Heart left ventricle (tissue), 16 donors: ENCODE measurements around the gene PCSK1. TPM values are rescaled to one million over a fixed set of nuclear protein-coding genes. Genes with fewer than 3 reads are reported as not detected.
A peak's percentile ranks its signal among the peaks of the same experiment; 100 is the strongest.

Source experiments
- ATAC-seq, 4 donors: fragments of 200-7000 bp; cut with Tn5 transposase; one replicate each; pipeline ENCODE4 v1.9.1; 2020 to 2022; ENCODE audit warnings: moderate library complexity in 4 of 4, mild to moderate bottlenecking in 3 of 4, moderate number of reproducible peaks in 1 of 4
- DNase-seq, 5 donors: peaks; one replicate each; pipeline ENCODE4 v3.0.0-alpha.2; 2020
- H3K27ac ChIP-seq, 12 donors: fragments of 200-600 bp; sonication (generic) in 4 of 12; one replicate each; pipeline versions ENCODE4 v1.5.0 to v1.8.0; 2016 to 2022; ENCODE audit warnings: mild to moderate bottlenecking in 2 of 12
- H3K27me3 ChIP-seq, 9 donors: fragments of 200-600 bp; sonication (generic) in 2 of 9; one replicate each; pipeline versions ENCODE4 v1.5.1 to v1.8.0; 2016 to 2022; ENCODE audit warnings: mild to moderate bottlenecking in 3 of 9
- H3K36me3 ChIP-seq, 9 donors: fragments of 200-600 bp; sonication (generic) in 2 of 9; one replicate each; pipeline versions ENCODE4 v1.5.0 to v1.8.0; 2018 to 2022; ENCODE audit warnings: mild to moderate bottlenecking in 2 of 9
- H3K4me1 ChIP-seq, 12 donors: fragments of 200-600 bp; sonication (generic) in 4 of 12; one replicate each; pipeline versions ENCODE4 v1.5.0 to v1.8.0; 2016 to 2022; ENCODE audit warnings: mild to moderate bottlenecking in 3 of 12
- H3K4me3 ChIP-seq, 12 donors: fragments of 200-600 bp; sonication (generic) in 4 of 12; one replicate each; pipeline versions ENCODE4 v1.5.0 to v1.8.0; 2017 to 2022; ENCODE audit warnings: mild to moderate bottlenecking in 9 of 12, moderate library complexity in 4 of 12
- H3K9me3 ChIP-seq, 12 donors: fragments of 200-600 bp; sonication (generic) in 4 of 12; one replicate each; pipeline versions ENCODE4 v1.5.0 to v1.8.0; 2016 to 2022; ENCODE audit warnings: mild to moderate bottlenecking in 1 of 12
- POLR2A ChIP-seq, 2 donors: fragments of 450-650 bp; IDR thresholded peaks; one replicate each; pipeline ENCODE4 v1.6.1; 2017; ENCODE audit warnings: antibody characterized with exemption in 2 of 2, mild to moderate bottlenecking in 2 of 2, moderate library complexity in 2 of 2
- WGBS, 4 donors: extraction: QIAGEN DNeasy Blood & Tissue Kit in 2 of 4; methylation state at CpG; one replicate each; pipeline versions ENCODE4 v1.1.5 to v1.1.7; 2013 to 2018; 5-methylcytosine and 5-hydroxymethylcytosine counted together
- intact Hi-C, 10 donors: fragments of 100-400 bp; cut with DNase I; formaldehyde crosslinking; loops; one replicate each; pipeline versions ENCODE4 v1.11.1 to v1.14.2; 2022
- polyA plus RNA-seq, 2 donors: library from polyadenylated mRNA; stranded (reverse); fragments of 200-250 nt; gene quantifications; one replicate each; pipeline ENCODE4 v1.2.3, GENCODE V29; 2013
- total RNA-seq, 9 donors: library from RNA; depleted of rRNA in 2 of 9; stranded (reverse); fragments of >200 nt in 2 of 9; fragmentation: NEBNext Ultra II Directional in 3 of 9; extraction: Animal tissue kit (Norgen Biotek cat#: 25700) in 3 of 9; gene quantifications; one replicate each; pipeline versions ENCODE4 v1.1.0 to v1.2.4, GENCODE V29; 2016 to 2023
- TF ChIP-seq, protein P1 (sequence below), 12 donors: fragments of 200-600 bp; sonication (generic) in 4 of 12; IDR thresholded peaks; one replicate each; pipeline versions ENCODE4 v1.5.0 to v1.8.0; 2018 to 2022; ENCODE audit warnings: antibody characterized with exemption in 12 of 12, mild to moderate bottlenecking in 5 of 12
- donor health status: ischemic (EF 13 %, LVEDD 7.1; RV severe dilation, severe dysfunction).
- donor health status: healthy with polysubstance abuse.
- donor health status: DM: no; HTN: yes; CAD: no.
- donor health status: DM: no; HTN: no; CAD: no.
- donor health status: ischemic (EF 25% LVEDD 6.9; RV normal size, moderate dysfunction).
- donor health status: ischemic (EF 25% LVEDD 5.7; RV mildly dilated, moderate dysfunction).
- donor health status: healthy.
- donor health status: DM: yes; HTN: yes; CAD: no.
- donor health status: ischemic (EF 35%, LVEDD 5.7; RV mildly dilated, moderate dysfunction).
- donor health status: nonischemic (EF 11% LVEDD 7.7; RV severe dilation, severe dysfunction).
- donor health status: DM: yes; HTN: yes; CAD: no.
- donor health status: PGD.
- donor health status: ischemic (EF 29% LVEDD 5.4; RV normal size, mild dysfunction).
- donor health status: nonischemic (EF 23%, LVEDD 6.1; RV moderate dilation, normal function).

PCSK1 gene
- total and polyA plus RNA-seq, 11 donors: 0.04 to 0.81 (median 0.40) TPM; not detected in 3

DNA sequence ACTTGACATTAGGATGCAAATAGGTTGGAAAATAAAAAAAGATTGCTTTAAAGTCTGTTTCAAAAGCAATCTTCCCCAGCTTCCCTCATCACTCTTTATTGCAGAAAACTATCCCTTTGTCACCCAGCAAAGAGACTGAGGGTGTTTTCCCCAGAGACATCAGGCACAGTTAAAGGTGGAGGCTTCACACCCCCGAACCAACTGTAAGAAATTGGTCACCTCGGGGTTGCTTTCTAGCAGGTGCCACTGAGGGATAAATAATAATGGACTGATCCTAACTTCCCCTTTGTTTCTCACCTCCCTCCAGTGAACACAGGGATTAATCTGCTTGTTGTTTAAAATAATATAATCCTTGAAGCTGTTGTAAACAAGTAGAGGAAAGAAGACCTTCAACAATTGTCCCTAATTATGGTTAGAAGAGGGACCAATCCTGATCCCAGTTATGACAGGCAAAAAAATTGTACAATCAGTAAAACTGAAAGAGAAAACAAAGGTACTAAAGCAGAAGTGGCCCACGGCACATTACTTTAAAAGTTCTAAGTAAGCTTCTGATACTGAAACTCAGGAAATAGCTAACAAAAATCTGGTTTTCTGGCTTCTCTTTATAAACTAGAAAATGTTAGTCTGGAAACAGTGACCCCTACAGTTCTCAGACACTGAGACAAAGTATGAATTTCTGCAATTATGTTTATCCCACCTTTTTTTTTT lies 6.6 kb upstream of the PCSK1 start:
- ATAC-seq: no peak
- no peaks in the 10 kb centered on the region for H3K9me3 ChIP-seq
- peaks cover 0 to 14% (median 0%) of the 10 kb centered on the region in 9 donors for H3K27me3 ChIP-seq
- DNase-seq: no peak
- peaks cover 0 to 2% (median 0%) of the 10 kb centered on the region in 12 donors for H3K4me1 ChIP-seq
- no peak overlapping the region for H3K27ac ChIP-seq
- no peaks in the 10 kb centered on the region for H3K36me3 ChIP-seq
- WGBS, 4 donors: 51 to 62% (median 59%) methylated on average over 3 of the region's 3 CpGs
- intact Hi-C loops: no loop called here
- TF ChIP-seq, protein P1, sequence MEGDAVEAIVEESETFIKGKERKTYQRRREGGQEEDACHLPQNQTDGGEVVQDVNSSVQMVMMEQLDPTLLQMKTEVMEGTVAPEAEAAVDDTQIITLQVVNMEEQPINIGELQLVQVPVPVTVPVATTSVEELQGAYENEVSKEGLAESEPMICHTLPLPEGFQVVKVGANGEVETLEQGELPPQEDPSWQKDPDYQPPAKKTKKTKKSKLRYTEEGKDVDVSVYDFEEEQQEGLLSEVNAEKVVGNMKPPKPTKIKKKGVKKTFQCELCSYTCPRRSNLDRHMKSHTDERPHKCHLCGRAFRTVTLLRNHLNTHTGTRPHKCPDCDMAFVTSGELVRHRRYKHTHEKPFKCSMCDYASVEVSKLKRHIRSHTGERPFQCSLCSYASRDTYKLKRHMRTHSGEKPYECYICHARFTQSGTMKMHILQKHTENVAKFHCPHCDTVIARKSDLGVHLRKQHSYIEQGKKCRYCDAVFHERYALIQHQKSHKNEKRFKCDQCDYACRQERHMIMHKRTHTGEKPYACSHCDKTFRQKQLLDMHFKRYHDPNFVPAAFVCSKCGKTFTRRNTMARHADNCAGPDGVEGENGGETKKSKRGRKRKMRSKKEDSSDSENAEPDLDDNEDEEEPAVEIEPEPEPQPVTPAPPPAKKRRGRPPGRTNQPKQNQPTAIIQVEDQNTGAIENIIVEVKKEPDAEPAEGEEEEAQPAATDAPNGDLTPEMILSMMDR (IDR thresholded peaks at IDR 0.05): peak in 1 of 12 donors; percentile 11
- TF ChIP-seq POLR2A (IDR thresholded peaks at IDR 0.05): no peak
- H3K4me3 ChIP-seq: no peak overlapping the region

- intact Hi-C loops: no loop called here
- H3K4me1 ChIP-seq: peaks cover 0 to 35% (median 9%) of the 10 kb centered on the region in 12 donors
- WGBS, 4 donors: 1 to 3% (median 2%) methylated on average over 11 of the region's 11 CpGs
- peak; percentile 46 to 76 (median 65) for DNase-seq
- ATAC-seq: peak; percentile 64 to 82 (median 77)
- no peak overlapping the region for H3K4me3 ChIP-seq
- no peak overlapping the region for H3K27ac ChIP-seq
- no peaks in the 10 kb centered on the region for H3K9me3 ChIP-seq
- no peaks in the 10 kb centered on the region for H3K36me3 ChIP-seq
- H3K27me3 ChIP-seq: peaks cover 10 to 58% (median 43%) of the 10 kb centered on the region in 9 donors
- TF ChIP-seq, protein P1 (IDR thresholded peaks at IDR 0.05): no peak
- no peak for TF ChIP-seq POLR2A (IDR thresholded peaks at IDR 0.05)
These were observed 1.2 kb upstream of the PCSK1 start for GRCh38 chr5:96434201-96434645.

DNA sequence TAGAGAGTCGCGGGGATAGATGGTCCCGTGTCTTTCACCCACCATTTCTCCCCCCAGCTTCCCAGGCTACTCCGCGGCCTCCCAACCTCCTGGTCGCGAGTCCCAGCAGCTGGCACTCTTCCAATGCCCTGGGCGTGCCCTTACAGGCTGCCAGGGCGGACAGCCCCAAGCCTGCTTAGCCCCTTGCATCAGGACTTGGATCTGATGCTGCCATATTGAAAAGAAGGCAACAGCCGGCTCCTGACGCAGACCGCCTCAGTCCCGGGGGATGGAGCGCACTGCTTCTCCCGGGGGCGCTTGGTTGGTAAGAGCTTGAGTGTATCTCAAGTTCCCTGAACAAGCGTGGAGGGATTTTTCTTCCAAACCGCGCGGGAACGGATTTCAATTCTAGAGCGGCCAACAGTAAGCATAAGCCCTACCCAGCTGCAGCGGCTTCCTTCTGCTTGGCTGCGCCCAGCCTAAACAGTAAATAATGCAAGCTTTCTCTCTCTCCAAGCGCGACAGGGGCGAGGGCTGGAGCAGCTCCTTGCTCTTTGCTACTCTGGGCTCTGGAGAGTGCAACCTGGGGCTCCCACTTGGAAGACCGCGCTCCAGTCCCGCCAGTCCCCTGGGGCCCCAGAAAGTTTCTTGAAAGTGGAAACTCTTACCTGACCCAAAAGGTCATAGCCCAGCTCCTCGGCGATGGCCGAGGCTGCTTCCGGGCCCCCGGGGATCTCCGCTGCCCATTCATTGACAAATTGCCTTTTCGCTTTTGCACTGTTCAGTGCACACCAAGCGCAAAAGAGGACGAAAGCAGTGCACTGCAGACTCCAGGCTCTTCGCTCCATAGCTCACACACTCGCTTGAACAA lies 607 bp downstream of the PCSK1 start:
- intact Hi-C loops: no loop called here
- ATAC-seq (peak in 2 of 4 donors; percentile 24 to 31), DNase-seq (no peak)
- Histone ChIP-seq H3K4me3 (peak overlapping the region in 8 of 12 donors; percentile 2 to 26 (median 20)), H3K9me3 (no peaks in the 10 kb centered on the region), H3K36me3 (no peaks in the 10 kb centered on the region), H3K4me1 (peaks cover 0 to 35% (median 9%) of the 10 kb centered on the region in 12 donors), H3K27me3 (peaks cover 10 to 59% (median 43%) of the 10 kb centered on the region in 9 donors), H3K27ac (no peak overlapping the region)
- TF ChIP-seq, protein P1 (IDR thresholded peaks at IDR 0.05): no peak
- TF ChIP-seq POLR2A (IDR thresholded peaks at IDR 0.05): no peak
- 2 to 3% (median 3%) methylated on average over 34 to 41 of the region's 41 CpGs for WGBS, 4 donors
